IgD-negative memory B cell (primary cell): ENCODE data around the gene AMBP. TPM values are rescaled to one million over a fixed set of nuclear protein-coding genes. Genes with fewer than 3 reads are reported as not detected.
"Not testable (repeated sequence)": the region's sequence is repeated elsewhere in the genome, so short reads cannot be mapped to it uniquely, and the experiment has no call there.

Experiments
- H3K27ac Mint-ChIP-seq, 3 donors: one replicate each; pipeline ENCODE4 v1.8.0; 2020 to 2022; ENCODE audit warnings: mild to moderate bottlenecking in 3 of 3, mixed read lengths in 3 of 3, moderate library complexity in 1 of 3
- H3K27me3 Mint-ChIP-seq: one replicate; pipeline ENCODE4 v1.8.0; 2021; ENCODE audit warnings: mixed read lengths
- H3K36me3 Mint-ChIP-seq: one replicate; pipeline ENCODE4 v1.8.0; 2020; ENCODE audit warnings: mild to moderate bottlenecking, mixed read lengths
- H3K4me1 Mint-ChIP-seq, 3 donors: one replicate each; pipeline ENCODE4 v1.8.0; 2020 to 2022; ENCODE audit warnings: mixed read lengths in 3 of 3, mild to moderate bottlenecking in 1 of 3
- H3K4me3 Mint-ChIP-seq, 4 donors: one replicate each; pipeline ENCODE4 v1.8.0; 2020 to 2022; ENCODE audit warnings: mild to moderate bottlenecking in 4 of 4, mixed read lengths in 4 of 4, moderate library complexity in 3 of 4
- H3K9me3 Mint-ChIP-seq, 3 donors: one replicate each; pipeline ENCODE4 v1.8.0; 2020 to 2021; ENCODE audit warnings: mixed read lengths in 3 of 3, mild to moderate bottlenecking in 1 of 3
- polyA plus RNA-seq: library from polyadenylated mRNA; unstranded; fragments of 300-500 nt; fragmentation: Illumina TruSeq; gene quantifications from one replicate; pipeline ENCODE4 v1.2.3, GENCODE V29; 2021

AMBP gene
- polyA plus RNA-seq, 1 donor from 2014 or later, result not detected

GRCh38 chr9:114089206-114089840, 11.2 kb upstream of the AMBP start:
- H3K27ac Mint-ChIP-seq, result no peak overlapping the region

GRCh38 chr9:114088571-114089170, 10.6 kb upstream of the AMBP start:
- Mint-ChIP-seq H3K27ac (no peak overlapping the region), H3K36me3 (no peaks in the 10 kb centered on the region), H3K27me3 (peaks cover 6% of the 10 kb centered on the region), H3K4me3 (no peak overlapping the region), H3K4me1 (no peaks in the 10 kb centered on the region), H3K9me3 (no peaks in the 10 kb centered on the region)

More at GRCh38 chr9:114089206-114089840, 11.2 kb upstream of the AMBP start:
- Mint-ChIP-seq H3K4me1 (no peaks in the 10 kb centered on the region), H3K36me3 (no peaks in the 10 kb centered on the region), H3K4me3 (no peak overlapping the region), H3K27me3 (peaks cover 6% of the 10 kb centered on the region), H3K9me3 (no peaks in the 10 kb centered on the region)

GRCh38 chr9:114087721-114088120, 9.6 kb upstream of the AMBP start:
- H3K9me3 Mint-ChIP-seq, result no peaks in the 10 kb centered on the region
- H3K4me1 Mint-ChIP-seq, result no peaks in the 10 kb centered on the region
- H3K4me3 Mint-ChIP-seq, result no peak overlapping the region
- H3K27me3 Mint-ChIP-seq, result peaks cover 6% of the 10 kb centered on the region
- no peaks in the 10 kb centered on the region for H3K36me3 Mint-ChIP-seq
- H3K27ac Mint-ChIP-seq, result no peak overlapping the region

- Mint-ChIP-seq H3K9me3 (no peaks in the 10 kb centered on the region), H3K27me3 (peaks cover 6% of the 10 kb centered on the region), H3K4me1 (peaks cover 0 to 2% (median 0%) of the 10 kb centered on the region in 3 donors), H3K4me3 (no peak overlapping the region), H3K27ac (no peak overlapping the region), H3K36me3 (no peaks in the 10 kb centered on the region)
Measured at GRCh38 chr9:114086607-114087006, 8.5 kb upstream of the AMBP start.

GRCh38 chr9:114086009-114086408, 7.9 kb upstream of the AMBP start:
- no peak overlapping the region for H3K27ac Mint-ChIP-seq
- peaks cover 0 to 2% (median 0%) of the 10 kb centered on the region in 3 donors for H3K4me1 Mint-ChIP-seq
- H3K36me3 Mint-ChIP-seq, result no peaks in the 10 kb centered on the region
- H3K4me3 Mint-ChIP-seq, result no peak overlapping the region
- peaks cover 5% of the 10 kb centered on the region for H3K27me3 Mint-ChIP-seq
- H3K9me3 Mint-ChIP-seq, result no peaks in the 10 kb centered on the region

- H3K4me3 Mint-ChIP-seq, result no peak overlapping the region
- no peaks in the 10 kb centered on the region for H3K9me3 Mint-ChIP-seq
- peaks cover 0 to 2% (median 0%) of the 10 kb centered on the region in 3 donors for H3K4me1 Mint-ChIP-seq
- peaks cover 2% of the 10 kb centered on the region for H3K27me3 Mint-ChIP-seq
- no peaks in the 10 kb centered on the region for H3K36me3 Mint-ChIP-seq
- no peak overlapping the region for H3K27ac Mint-ChIP-seq
Measured at GRCh38 chr9:114085387-114085789, 7.3 kb upstream of the AMBP start.

- Mint-ChIP-seq H3K4me1 (peaks cover 0 to 2% (median 0%) of the 10 kb centered on the region in 3 donors), H3K9me3 (no peaks in the 10 kb centered on the region), H3K27ac (no peak overlapping the region), H3K36me3 (no peaks in the 10 kb centered on the region), H3K27me3 (peaks cover 2% of the 10 kb centered on the region), H3K4me3 (no peak overlapping the region)
Measured at GRCh38 chr9:114084282-114085073, 6.4 kb upstream of the AMBP start.

GRCh38 chr9:114083666-114084065, 5.6 kb upstream of the AMBP start:
- H3K9me3 Mint-ChIP-seq, result no peaks in the 10 kb centered on the region
- H3K36me3 Mint-ChIP-seq, result no peaks in the 10 kb centered on the region

GRCh38 chr9:114082763-114083412, 4.8 kb upstream of the AMBP start:
- H3K36me3 Mint-ChIP-seq, H3K4me3 Mint-ChIP-seq, H3K9me3 Mint-ChIP-seq, H3K27ac Mint-ChIP-seq, H3K27me3 Mint-ChIP-seq, H3K4me1 Mint-ChIP-seq: not testable (repeated sequence)

More at GRCh38 chr9:114083666-114084065, 5.6 kb upstream of the AMBP start:
- Mint-ChIP-seq H3K4me1 (peaks cover 0 to 2% (median 0%) of the 10 kb centered on the region in 3 donors), H3K27me3 (peaks cover 3% of the 10 kb centered on the region), H3K27ac (no peak overlapping the region), H3K4me3 (no peak overlapping the region)

- no peaks in the 10 kb centered on the region for H3K36me3 Mint-ChIP-seq
- peaks cover 0 to 2% (median 0%) of the 10 kb centered on the region in 3 donors for H3K4me1 Mint-ChIP-seq
- H3K27me3 Mint-ChIP-seq, result peaks cover 4% of the 10 kb centered on the region
- no peak overlapping the region for H3K27ac Mint-ChIP-seq
- H3K4me3 Mint-ChIP-seq, result peak overlapping the region in 1 of 4 donors; percentile 49
- no peaks in the 10 kb centered on the region for H3K9me3 Mint-ChIP-seq
Measured at GRCh38 chr9:114082017-114082762, 4.1 kb upstream of the AMBP start.

GRCh38 chr9:114081441-114082016, 3.4 kb upstream of the AMBP start:
- H3K4me3 Mint-ChIP-seq, result peak overlapping the region in 1 of 4 donors; percentile 49
- H3K36me3 Mint-ChIP-seq, result no peaks in the 10 kb centered on the region
- peaks cover 9% of the 10 kb centered on the region for H3K27me3 Mint-ChIP-seq
- H3K4me1 Mint-ChIP-seq, result peaks cover 0 to 2% (median 0%) of the 10 kb centered on the region in 3 donors
- no peaks in the 10 kb centered on the region for H3K9me3 Mint-ChIP-seq
- no peak overlapping the region for H3K27ac Mint-ChIP-seq

GRCh38 chr9:114080773-114081440, 2.8 kb upstream of the AMBP start:
- no peak overlapping the region for H3K27ac Mint-ChIP-seq
- H3K4me1 Mint-ChIP-seq, result peaks cover 0 to 2% (median 0%) of the 10 kb centered on the region in 3 donors

GRCh38 chr9:114080195-114080772, 2.2 kb upstream of the AMBP start:
- H3K4me3 Mint-ChIP-seq, result no peak overlapping the region
- peaks cover 0 to 2% (median 0%) of the 10 kb centered on the region in 3 donors for H3K4me1 Mint-ChIP-seq
- H3K27me3 Mint-ChIP-seq, result peaks cover 14% of the 10 kb centered on the region
- H3K27ac Mint-ChIP-seq, result no peak overlapping the region
- H3K9me3 Mint-ChIP-seq, result peaks cover 0 to 5% (median 0%) of the 10 kb centered on the region in 3 donors
- H3K36me3 Mint-ChIP-seq, result no peaks in the 10 kb centered on the region

More at GRCh38 chr9:114080773-114081440, 2.8 kb upstream of the AMBP start:
- H3K9me3 Mint-ChIP-seq, result peaks cover 0 to 3% (median 0%) of the 10 kb centered on the region in 3 donors
- H3K27me3 Mint-ChIP-seq, result peaks cover 11% of the 10 kb centered on the region
- H3K36me3 Mint-ChIP-seq, result no peaks in the 10 kb centered on the region
- H3K4me3 Mint-ChIP-seq, result no peak overlapping the region
